Measurements from ENCODE around the gene SLC30A1.
"Not testable (repeated sequence)": the region's sequence is repeated elsewhere in the genome, so short reads cannot be mapped to it uniquely, and the experiment has no call there.

Gene SLC30A1

DNA sequence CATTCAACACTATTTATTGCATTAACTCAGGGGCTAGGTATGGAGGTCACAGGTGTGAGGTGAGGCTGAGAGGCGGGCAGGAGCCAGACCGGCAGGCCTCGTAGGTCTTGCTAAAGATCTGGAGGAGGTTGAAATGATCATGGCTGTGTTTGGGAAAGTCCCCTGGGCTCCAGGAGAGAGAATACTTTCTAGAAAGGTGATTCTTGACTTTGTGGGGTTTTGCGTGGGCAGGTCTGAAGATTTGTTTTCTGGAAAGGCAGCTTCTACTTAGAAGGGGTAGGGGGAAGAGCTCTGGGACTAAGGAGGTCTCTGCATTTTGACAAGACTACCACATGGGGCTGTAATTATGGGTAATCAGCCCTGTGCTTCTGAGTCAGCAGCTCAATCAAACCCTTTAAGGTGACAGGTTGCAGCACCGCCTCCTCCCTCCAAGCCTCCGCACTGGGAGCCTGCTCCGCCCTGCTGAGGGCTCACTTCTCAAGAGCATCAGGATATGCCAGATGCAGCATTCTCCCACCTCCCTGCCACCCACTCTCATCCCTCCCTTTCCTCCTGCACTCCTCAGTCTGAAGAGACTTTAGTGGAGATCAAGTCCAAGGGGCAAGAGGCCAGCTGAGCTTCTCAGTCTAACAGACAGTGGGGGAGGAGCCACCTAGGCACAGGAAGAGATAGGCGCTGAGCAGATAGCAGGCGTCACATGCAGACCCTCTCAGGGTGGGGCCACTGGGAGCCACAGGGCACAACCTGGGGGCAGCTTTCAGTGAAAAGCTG lies 30.5 kb downstream of the SLC30A1 start:
- DNase-seq (ENCODE audit: low read depth in 2 of 2) = no peak

DNA sequence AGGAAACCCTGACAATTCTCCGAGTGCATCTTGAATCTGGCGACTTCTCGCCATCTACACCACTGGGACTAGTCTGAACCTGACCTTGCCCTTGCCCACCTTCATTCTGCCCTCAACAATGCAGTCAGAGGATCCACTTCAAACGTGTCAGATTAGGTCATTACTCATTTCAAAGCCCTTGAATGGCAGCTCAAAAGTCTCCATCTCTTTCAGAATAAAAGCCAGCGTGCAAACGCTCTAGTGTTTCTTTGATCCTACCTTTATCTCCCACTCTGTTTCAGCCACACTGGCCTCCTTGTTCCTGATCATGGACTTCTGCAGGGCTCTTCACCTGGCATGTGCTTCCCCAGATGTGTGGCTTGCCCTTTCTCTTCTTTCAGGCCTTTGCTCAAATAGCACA lies 31.3 kb downstream of the SLC30A1 start:
- no peak for DNase-seq (ENCODE audit: low read depth in 2 of 2)

DNA sequence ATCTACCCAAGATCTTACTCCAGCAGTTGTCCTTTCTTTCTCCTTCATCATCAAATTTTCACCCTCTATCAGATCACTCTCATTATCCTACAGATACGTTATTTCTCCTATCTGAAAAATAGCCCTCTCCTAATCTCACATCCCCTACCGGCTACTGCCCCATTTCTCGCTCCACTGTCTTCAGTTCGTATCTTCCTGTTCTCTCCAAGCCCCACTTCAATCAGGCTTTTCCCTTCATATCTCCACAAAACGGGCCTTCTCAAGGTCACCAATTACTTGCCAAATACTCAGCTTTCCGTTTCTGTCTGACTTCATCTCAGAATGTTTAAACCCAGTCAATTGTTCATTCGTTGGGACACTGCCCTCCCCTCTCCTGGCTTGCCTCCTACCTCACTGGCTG lies 32.4 kb downstream of the SLC30A1 start:
- DNase-seq (ENCODE audit: low read depth in 2 of 2) = no peak

DNA sequence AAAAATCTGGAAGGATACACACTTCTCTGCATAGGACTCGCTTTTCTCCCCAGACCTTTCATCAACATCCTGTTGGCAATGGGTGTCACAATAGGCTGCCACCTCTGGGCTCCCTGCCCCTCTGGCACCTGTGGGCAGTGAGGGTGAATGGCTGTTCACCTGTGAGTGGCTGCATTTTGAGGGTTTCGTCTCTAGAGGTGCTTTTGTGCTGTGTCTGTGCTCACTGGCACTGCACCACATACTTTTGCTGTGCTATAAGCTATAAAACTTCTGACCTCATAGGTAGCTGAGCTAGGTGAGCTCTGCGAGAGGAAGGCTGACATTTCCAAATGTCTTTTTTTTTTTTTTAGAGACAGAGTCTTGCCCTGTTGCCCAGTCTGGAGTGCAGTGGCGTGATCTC lies 35.9 kb downstream of the SLC30A1 start:
- no peak for DNase-seq (ENCODE audit: low read depth in 2 of 2)

DNA sequence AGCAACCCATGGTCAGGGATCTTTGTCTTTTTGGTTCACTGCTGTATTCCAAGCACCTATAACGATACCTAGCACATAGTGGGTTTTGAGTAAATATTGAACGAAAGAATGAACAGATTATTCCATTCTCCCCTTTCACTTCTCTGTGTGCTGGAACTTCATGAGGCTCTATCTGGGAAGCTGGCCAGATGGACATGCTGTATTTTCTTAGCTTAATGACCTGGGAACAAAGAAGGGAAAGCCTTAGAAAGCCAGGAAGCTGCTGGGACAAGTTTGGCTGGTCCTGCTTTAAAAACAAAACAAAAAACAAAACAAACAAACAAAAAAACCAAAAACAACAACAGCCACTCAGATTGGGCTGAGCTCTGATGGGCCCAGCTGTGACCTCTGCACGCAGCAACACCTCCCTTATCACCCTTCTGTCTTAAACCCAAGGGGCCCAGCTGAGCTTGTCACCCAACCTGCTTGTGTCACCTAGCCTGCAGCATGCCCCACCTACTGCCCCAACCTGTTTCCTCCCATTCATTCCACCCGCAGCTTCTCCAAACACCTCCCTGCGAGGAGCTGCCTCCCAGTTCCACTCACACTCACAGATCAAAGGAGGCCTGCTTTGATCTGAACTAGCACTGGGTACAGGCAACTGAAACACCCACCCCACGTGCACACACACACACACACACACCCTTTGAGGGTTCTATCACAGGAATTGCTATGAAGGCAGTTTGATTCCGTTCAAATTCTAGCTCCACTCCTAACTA lies 37.1 kb downstream of the SLC30A1 start:
- no peak for DNase-seq (ENCODE audit: low read depth in 2 of 2)

DNA sequence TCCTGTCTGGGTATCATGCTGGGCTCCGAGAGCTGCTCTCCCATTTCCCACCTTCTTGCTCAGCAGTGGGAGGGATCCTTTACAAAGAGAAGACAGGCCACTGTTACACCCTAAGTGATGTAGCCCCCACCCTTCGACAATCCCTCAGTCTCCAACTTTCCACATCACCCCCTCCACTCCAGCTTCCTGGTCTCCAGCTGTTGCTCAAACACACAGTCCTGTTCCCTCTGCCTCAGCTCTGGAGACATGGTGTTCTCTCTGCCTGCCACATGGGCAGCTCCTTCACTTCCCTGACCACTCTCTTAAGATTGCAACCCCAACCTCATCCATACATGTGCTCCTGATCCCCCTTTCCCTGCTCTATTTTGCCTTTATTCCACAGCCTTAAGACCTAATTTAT lies 37.7 kb downstream of the SLC30A1 start:
- DNase-seq (ENCODE audit: low read depth in 2 of 2) = no peak

DNA sequence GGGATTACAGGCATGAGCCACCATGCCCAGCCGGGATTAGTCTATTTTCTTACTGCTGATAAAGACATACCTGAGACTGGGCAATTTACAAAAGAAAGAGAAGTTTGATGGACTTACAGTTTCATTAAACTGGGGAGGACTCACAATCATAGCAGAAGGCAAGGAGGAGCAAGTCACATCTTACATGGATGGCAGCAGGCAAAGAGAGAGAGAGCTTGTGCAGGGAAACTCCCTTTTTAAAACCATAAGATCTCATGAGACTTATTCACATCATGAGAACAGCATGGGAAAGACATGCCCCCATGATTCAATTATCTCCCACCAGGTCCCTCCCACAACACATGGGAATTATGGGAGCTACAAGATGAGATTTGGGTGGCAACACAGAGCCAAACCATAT lies 38.1 kb downstream of the SLC30A1 start:
- not testable (repeated sequence) for DNase-seq (ENCODE audit: low read depth in 2 of 2)

DNA sequence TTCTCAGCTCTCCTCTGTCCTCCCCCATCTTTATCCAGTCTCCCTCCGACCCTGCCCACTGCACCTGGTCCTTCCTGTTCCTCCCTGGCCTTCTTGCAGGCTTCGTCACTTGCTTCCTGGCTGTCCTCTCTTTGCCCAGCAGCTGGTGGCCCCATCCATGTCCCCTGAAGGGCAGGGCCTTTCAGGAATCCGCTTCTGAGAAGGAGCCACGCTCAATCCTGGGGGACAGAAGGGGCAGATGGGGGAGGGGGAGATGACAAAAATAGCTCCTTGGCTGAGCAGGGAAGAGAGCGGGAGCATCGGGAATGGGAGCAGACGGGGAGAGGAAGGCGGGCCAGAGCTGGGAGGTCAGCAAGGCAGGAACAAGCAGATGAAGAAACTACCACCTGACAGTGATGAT lies 40.7 kb downstream of the SLC30A1 start:
- DNase-seq (ENCODE audit: low read depth in 2 of 2) = no peak

DNA sequence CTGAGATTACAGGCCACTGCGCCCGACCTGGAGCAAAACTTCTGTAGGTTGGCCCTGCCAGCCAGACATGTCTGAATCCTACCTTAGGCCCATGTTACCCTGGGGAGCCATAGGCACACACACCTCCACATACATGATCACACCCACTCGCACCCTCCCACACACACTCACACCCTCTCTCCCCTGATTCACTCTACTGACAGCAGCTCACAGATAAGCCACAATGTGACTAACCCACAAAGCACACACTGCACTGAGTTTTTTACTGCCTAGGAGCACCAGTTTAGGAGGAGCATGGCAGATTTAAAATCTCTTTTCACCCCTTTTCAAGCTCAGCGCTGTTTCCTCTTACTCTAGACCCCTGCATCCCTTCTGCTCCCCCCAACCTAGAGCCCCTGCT lies 41.7 kb downstream of the SLC30A1 start:
- DNase-seq (ENCODE audit: low read depth in 2 of 2) = no peak

DNA sequence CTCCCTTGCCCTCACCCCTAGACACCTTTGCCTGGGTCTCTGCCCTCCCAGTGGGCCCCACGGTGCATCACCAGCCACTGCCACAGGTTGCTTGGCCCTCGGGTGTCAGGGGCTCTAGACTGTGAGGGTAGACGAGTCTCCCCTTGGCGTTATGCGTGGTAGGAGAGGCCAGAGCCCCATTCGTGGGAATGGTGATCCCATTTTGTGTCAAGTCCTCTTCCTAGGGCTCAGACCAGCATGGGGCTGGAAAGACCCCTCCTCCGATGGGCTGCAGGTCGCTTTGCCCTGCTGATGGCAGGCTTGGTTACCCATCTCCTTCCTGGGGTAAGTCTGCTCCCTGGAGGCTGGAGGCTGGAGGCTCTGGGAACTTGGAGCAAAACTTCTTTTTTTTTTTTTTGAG lies 42.4 kb downstream of the SLC30A1 start:
- no peak for DNase-seq (ENCODE audit: low read depth in 2 of 2)

DNA sequence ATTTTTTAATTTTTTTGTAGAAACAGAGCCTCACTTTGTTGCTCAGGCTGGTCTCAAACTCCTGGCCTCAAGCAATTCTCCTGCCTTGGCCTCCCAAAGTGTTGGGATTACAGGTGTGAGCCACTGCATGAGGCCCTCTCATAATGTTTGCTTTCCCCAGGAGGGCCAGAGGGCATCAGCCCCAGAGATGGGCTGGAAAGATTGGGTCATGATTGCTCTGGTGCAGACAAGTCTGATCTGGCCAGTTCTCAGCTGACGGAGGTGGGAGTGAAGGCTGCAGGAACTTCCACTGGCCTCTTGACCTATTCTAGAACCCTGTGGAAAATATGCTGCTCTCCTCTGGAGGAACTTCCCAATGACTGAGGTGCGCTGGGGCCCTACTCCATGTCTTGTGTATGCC lies 43.6 kb downstream of the SLC30A1 start:
- no peak for DNase-seq (ENCODE audit: low read depth in 2 of 2)

DNA sequence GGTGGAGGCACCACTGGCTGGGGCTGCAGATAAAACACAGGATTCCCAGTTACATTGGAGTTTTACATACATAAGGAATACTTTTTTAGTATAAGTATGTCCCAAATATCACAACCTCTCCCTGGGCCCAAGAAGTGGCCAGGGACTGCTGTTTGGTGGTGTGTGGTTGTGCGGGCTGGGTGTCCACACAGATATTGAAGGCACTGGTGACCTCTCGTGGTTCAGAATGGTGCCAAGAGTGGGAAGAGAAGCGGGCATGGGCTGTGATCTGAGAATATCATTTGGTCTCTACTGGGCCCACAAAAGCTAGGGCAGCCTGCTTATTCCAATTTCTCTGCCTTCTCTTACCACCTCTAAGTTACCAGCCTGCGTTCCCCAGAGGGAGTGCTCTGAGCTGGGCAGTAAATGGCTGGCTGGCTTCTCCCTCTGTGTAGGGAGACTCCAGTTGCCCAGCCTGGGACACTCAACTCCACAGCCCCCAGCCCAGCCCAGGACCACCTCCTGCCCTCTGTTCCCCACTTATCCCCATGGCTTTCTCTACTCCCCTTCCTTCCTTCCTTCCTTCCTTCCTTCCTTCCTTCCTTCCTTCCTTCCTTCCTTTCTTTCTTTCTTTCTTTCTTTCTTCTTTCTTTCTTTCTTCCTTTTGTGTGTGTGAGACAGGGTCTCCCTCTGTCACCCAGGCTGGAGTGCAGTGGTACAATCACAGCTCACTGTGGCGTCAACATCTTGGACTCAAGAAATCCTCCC lies 44.2 kb downstream of the SLC30A1 start:
- no peak for DNase-seq (ENCODE audit: low read depth in 2 of 2)

DNA sequence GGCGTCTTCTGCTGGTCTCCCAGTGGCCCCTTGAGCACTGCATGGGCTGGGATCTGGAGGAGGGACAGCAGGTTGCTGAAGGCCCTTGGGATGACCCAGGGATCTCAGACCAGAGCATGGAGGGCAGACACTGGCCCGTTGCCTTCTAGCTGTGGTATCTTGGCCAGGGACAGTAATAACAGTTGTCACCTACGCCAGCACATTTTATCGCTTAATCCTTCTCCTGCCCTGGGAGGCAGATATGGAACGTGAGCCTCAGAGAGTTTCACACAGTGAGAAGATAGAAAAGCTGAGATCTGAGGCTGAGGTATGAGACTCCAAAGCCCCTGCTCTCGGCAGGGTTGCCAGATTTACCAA lies 46.9 kb downstream of the SLC30A1 start:
- DNase-seq (ENCODE audit: low read depth in 2 of 2) = no peak

DNA sequence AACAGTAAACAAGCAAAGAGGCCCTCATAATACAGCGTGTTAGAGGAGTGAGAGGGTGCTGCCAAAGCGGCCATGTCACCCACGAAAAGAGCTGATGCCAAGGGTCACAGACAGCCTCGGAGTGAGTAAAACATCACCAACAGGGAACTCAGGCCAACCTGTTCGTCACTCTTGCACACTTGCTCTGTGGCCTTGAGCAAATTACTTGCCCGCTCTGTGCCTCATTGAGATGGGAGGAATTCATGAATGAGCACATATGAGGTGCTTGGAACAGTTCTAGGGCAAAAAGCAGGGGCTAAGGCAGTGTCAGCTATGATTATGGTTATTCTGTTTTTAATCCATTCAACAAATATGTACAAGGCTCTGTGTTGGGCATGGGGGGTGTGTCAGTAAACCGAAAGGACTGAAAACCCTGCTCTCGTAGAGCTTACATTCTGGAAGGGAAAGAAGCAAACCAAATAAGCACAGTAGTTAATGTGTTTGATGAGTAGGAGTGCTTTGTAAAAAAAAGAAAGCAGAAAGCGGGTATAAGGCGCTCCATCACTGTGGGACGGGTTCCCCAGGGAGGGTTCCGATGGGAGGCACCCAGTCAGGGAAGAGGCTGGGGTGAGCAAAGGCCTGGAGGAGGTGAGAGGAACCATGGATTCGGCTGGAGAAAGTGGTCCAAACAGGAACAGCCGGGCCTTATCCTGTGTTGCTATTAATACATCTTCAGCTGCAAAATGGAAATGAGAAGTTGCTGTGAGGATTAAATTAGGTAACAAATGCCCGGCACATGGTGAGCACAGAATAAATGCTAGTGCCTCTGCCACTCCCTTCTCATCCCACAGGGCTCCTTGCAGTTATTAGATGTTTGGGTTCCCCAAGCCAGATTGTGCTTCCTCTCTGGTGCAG lies 47.5 kb downstream of the SLC30A1 start:
- no peak for DNase-seq (ENCODE audit: low read depth in 2 of 2)

DNA sequence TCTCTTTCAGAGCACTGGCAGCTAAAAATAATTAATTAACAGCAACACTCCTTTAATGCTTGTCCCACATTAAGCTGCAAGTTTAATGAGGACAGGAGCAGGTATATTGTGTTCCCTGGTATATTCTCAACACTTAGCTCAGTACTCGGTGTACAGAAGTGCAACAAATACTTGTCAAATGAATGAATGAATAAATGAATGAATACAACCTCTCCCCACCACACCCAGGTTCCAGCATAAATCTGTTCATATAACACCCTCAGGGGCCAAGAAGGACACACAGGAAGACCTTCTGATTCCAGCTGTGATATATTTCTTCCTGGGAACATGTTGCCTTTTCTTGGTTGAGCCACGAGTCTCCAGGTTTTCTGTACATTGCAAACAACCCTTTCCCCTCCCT lies 48.9 kb downstream of the SLC30A1 start:
- no peak for DNase-seq (ENCODE audit: low read depth in 2 of 2)

DNA sequence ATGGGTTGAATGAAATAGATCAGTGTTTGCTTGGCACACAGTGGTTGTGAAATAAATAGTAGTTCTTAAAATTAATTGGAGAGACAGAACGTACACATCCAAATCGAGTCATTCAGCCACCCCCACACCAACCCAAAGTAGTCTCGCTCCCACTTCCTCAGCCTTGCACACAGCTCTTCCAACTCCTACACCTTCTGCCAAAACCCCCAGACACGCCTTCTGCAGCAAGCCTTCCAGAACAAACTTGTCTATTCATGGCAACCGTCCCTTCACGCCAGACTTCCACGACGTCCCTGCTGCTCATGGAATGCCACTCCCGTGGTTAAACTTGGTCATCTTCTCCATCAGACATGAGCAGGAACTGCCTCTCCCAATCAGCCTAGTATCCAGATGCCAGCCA lies 49.5 kb downstream of the SLC30A1 start:
- DNase-seq (ENCODE audit: low read depth in 2 of 2) = no peak

DNA sequence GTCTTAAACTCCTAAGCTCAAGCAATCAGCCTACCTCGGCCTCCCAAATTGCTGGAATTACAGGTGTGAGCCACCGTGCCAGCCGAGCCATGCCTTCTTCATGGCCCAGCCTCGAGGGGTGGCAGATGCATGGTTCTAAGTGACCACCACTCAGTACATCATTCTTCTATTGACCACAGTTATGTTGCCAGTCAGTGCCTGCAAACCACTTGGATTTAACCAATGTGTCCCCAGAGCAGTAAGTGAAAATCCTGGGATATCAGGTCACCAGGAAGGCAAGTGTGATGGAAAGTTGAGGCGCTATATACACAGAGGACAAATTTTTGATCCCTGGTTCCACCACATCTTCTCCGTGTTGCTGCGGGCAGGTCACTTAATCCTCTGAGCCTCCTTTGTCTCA lies 50.0 kb downstream of the SLC30A1 start:
- no peak for DNase-seq (ENCODE audit: low read depth in 2 of 2)

DNA sequence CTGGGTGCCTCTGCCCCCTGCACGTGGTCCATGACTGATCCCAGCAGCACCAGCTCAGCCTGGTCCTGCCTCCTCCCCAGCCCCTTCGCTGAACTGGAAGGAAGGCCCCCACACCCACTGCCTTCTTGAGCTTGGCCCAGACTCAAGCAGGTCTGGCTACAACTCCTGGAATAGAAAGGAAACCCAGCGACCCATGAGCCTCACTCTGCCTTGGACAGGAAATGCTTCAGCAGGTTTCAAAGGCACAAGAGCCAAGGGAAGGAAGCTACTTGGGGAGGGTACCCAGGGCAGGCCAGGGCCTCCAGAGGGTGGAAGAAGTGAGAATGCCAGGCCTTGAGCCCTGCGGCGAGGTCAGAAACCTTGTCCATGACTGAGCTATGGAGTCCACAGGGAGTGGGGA lies 51.1 kb downstream of the SLC30A1 start:
- DNase-seq (ENCODE audit: low read depth in 2 of 2) = no peak

DNA sequence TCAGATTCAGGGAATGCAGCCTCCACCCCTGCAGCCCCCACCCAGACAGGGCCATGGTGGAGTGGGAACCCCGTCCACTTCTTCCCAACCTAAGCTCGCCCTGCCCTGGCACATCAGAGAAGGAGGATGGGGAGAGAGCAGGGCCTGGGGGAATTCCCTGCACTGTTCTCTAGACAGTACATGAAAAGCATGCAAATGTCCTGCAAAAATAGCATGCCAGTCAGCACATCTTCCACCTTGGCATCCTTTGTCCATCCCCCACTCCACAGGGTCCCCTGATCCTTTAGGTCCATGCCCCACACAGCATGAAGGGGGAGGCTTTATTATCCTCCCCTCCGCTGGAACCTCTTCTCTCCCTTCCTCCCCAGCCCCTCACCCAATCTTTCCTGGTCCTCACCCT lies 52.0 kb downstream of the SLC30A1 start:
- DNase-seq (ENCODE audit: low read depth in 2 of 2) = no peak

DNA sequence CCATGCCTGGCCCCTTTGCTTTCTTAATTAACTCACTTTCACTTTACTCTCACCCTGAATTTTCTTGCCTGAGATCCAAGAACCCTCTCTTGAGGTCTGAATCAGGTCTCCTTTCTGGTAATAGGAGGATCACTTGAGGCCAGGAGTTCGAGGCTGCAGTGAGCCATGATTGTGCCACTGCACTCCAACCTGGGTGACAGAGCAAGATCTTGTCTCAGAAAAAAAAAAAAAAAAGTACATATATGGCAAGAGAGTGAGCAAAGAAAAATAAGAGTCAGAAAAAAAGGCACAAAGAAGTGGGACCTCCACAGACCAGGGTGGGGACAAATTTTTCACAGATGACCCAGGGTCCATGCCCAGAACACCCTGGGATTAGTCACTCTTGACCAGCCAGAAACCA lies 52.9 kb downstream of the SLC30A1 start:
- DNase-seq (ENCODE audit: low read depth in 2 of 2) = no peak

DNA sequence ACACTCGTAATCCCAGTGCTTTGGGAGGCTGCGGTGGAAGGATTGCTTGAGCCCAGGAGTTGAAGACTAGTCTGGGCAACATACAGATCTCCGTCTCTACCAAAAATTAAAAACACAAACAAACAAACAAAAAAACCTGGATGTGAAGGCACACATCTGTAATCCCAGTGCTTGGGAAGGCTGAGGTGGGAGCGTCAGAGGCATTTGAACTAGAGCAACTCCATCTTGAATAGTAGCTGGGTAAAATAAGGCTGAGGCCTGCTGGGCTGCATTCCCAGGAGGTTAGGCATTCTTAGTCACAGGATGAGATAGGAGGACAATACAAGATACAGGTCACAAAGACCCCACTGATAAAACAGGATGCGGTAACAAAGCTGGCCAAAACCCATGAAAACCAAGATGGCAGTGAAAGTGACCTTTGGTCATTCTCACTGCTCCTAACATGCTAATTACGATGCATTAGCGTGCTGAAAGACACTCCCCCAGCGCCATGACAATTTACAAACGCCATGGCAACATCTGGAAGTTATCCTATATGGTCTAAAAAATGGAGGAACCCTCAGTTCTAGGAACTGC lies 53.8 kb downstream of the SLC30A1 start:
- DNase-seq (ENCODE audit: low read depth in 2 of 2) = no peak

DNA sequence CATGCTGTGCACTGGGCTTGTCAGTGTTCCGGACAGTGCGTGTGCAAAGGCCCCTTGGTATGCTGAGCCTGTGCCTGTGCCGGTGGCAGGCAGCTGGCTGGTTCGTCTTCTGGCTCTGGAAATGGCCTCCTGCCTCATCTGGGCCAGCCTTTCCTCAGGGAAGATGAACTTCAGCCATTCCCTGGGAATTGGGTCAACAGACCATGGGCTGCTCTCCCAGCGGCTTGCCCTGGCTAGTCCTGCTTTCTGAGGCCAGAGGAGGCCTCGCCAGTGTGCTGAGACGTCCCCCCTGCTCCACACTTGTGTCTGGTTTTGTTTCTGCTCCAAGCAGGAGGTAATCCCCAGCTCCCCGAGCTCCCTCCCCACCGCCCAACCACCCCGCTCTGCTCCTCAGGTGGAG lies 54.4 kb downstream of the SLC30A1 start:
- DNase-seq (ENCODE audit: low read depth in 2 of 2) = no peak
